Neural progenitor cell (in vitro differentiated cells): ENCODE results near the gene PDLIM1. TPM values are rescaled to one million over a fixed set of nuclear protein-coding genes. Genes with fewer than 3 reads are reported as not detected.
A peak's percentile ranks its signal among the peaks of the same experiment; 100 is the strongest.

Source experiments
- DNase-seq: peaks from one replicate; pipeline ENCODE4 v3.0.0-alpha.2; 2016; ENCODE audit warnings: low spot score
- H2AFZ ChIP-seq: fragments of 200-600 bp; sonication (generic); replicated peaks from 2 replicates; pipeline ENCODE4 v1.6.1; 2016; ENCODE audit warnings: antibody characterized with exemption
- H3F3A ChIP-seq: fragments of 200-600 bp; sonication (generic); 2 replicates; pipeline ENCODE4 v1.6.1; 2016; ENCODE audit warnings: antibody characterized with exemption, low read depth
- H3K27ac ChIP-seq: fragments of 200-600 bp; sonication (generic); 2 replicates; pipeline ENCODE4 v1.5.1; 2016; ENCODE audit warnings: mild to moderate bottlenecking
- H3K27me3 ChIP-seq: fragments of 200-600 bp; sonication (generic); 2 replicates; pipeline ENCODE4 v1.6.1; 2016; ENCODE audit warnings: mild to moderate bottlenecking, moderate library complexity
- H3K36me3 ChIP-seq: fragments of 200-600 bp; sonication (generic); 2 replicates; pipeline ENCODE4 v1.5.1; 2016
- H3K4me1 ChIP-seq: fragments of 200-600 bp; sonication (generic); 2 replicates; pipeline ENCODE4 v1.6.1; 2016; ENCODE audit warnings: mixed run types
- H3K4me2 ChIP-seq: fragments of 200-600 bp; sonication (generic); 2 replicates; pipeline ENCODE4 v1.6.1; 2016
- H3K4me3 ChIP-seq: fragments of 200-600 bp; sonication (generic); 2 replicates; pipeline ENCODE4 v1.5.1; 2016
- H3K79me2 ChIP-seq: fragments of 200-600 bp; sonication (generic); 2 replicates; pipeline ENCODE4 v1.6.1; 2016; ENCODE audit warnings: low read depth
- H3K9ac ChIP-seq: fragments of 200-600 bp; sonication (generic); 2 replicates; pipeline ENCODE4 v1.6.1; 2016
- H3K9me3 ChIP-seq: fragments of 200-600 bp; sonication (generic); 2 replicates; pipeline ENCODE4 v1.5.1; 2016; ENCODE audit warnings: low read depth
- H4K20me1 ChIP-seq: fragments of 200-600 bp; sonication (generic); 2 replicates; pipeline ENCODE4 v1.6.1; 2016; ENCODE audit warnings: low read depth
- H3K27ac Mint-ChIP-seq: 3 replicates; pipeline ENCODE4 v1.8.0; 2021; ENCODE audit warnings: mixed read lengths
- H3K27me3 Mint-ChIP-seq: 2 replicates; pipeline ENCODE4 v1.8.0; 2022; ENCODE audit warnings: low read depth, mild to moderate bottlenecking, inconsistent platforms, moderate library complexity, mixed read lengths; ENCODE audit not compliant: insufficient read depth
- H3K36me3 Mint-ChIP-seq: 3 replicates; pipeline ENCODE4 v1.8.0; 2021; ENCODE audit warnings: mixed read lengths
- H3K4me1 Mint-ChIP-seq: 3 replicates; pipeline ENCODE4 v1.8.0; 2021; ENCODE audit warnings: mixed read lengths
- H3K4me3 Mint-ChIP-seq: 3 replicates; pipeline ENCODE4 v1.8.0; 2021; ENCODE audit warnings: mild to moderate bottlenecking, moderate library complexity, mixed read lengths
- H3K9me3 Mint-ChIP-seq: 3 replicates; pipeline ENCODE4 v1.8.0; 2020; ENCODE audit warnings: mixed read lengths
- CTCF ChIP-seq: fragments of 200-600 bp; sonication (generic); IDR thresholded peaks from 2 replicates; pipeline ENCODE4 v1.5.1; 2017; ENCODE audit warnings: antibody characterized with exemption, mild to moderate bottlenecking
- EZH2 ChIP-seq: fragments of 200-600 bp; sonication (generic); IDR thresholded peaks from 2 replicates; pipeline ENCODE4 v1.6.1; 2017; ENCODE audit warnings: antibody characterized with exemption, mild to moderate bottlenecking, moderate library complexity
- EZH2phosphoT487 ChIP-seq: fragments of 200-600 bp; sonication (generic); IDR thresholded peaks from 2 replicates; pipeline ENCODE4 v1.6.1; 2017; ENCODE audit warnings: antibody characterized with exemption
- total RNA-seq: library from RNA; depleted of rRNA; stranded (reverse); fragments of >200 nt; gene quantifications from 2 replicates; pipeline ENCODE4 v1.2.3, GENCODE V29; 2015; ENCODE audit warnings: low replicate concordance

The PDLIM1 gene
- total RNA-seq, 1 donor from 2014 or later, result 4.6 TPM

GRCh38 chr10:95315509-95315908 is 24.7 kb upstream of the PDLIM1 start:
- Histone ChIP-seq H3F3A (peaks cover 11% of the 10 kb centered on the region), H2AFZ (no peak overlapping the region), H3K4me3 (no peak overlapping the region), H3K9ac (no peak overlapping the region), H3K27me3 (no peaks in the 10 kb centered on the region), H3K9me3 (no peaks in the 10 kb centered on the region), H3K27ac (no peak overlapping the region), H4K20me1 (no peaks in the 10 kb centered on the region), H3K4me2 (no peak overlapping the region), H3K36me3 (no peaks in the 10 kb centered on the region), H3K4me1 (peaks cover 25% of the 10 kb centered on the region), H3K79me2 (no peaks in the 10 kb centered on the region)
- Mint-ChIP-seq H3K36me3 (no peaks in the 10 kb centered on the region), H3K4me3 (no peak overlapping the region), H3K4me1 (no peaks in the 10 kb centered on the region), H3K27ac (no peak overlapping the region), H3K9me3 (no peaks in the 10 kb centered on the region), H3K27me3 (no peaks in the 10 kb centered on the region)
- peak; percentile 23 for DNase-seq
- TF ChIP-seq EZH2 (no peak), EZH2phosphoT487 (no peak), CTCF (no peak)

- H3K9ac ChIP-seq, result no peak overlapping the region
- no peaks in the 10 kb centered on the region for H3K36me3 Mint-ChIP-seq
- H3K36me3 ChIP-seq, result no peaks in the 10 kb centered on the region
- peaks cover 14% of the 10 kb centered on the region for H3F3A ChIP-seq
- no peak overlapping the region for H3K27ac ChIP-seq
- H3K27me3 ChIP-seq, result no peaks in the 10 kb centered on the region
- H2AFZ ChIP-seq, result no peak overlapping the region
- no peaks in the 10 kb centered on the region for H3K9me3 ChIP-seq
- H3K4me3 Mint-ChIP-seq, result no peak overlapping the region
- H3K27me3 Mint-ChIP-seq, result no peaks in the 10 kb centered on the region
- H3K4me2 ChIP-seq, result no peak overlapping the region
- H3K4me3 ChIP-seq, result no peak overlapping the region
- no peaks in the 10 kb centered on the region for H4K20me1 ChIP-seq
- TF ChIP-seq EZH2, result no peak
- no peak for TF ChIP-seq EZH2phosphoT487
- TF ChIP-seq CTCF, result no peak
- H3K4me1 ChIP-seq, result peaks cover 25% of the 10 kb centered on the region
- no peak overlapping the region for H3K27ac Mint-ChIP-seq
- H3K79me2 ChIP-seq, result no peaks in the 10 kb centered on the region
- H3K4me1 Mint-ChIP-seq, result no peaks in the 10 kb centered on the region
- H3K9me3 Mint-ChIP-seq, result no peaks in the 10 kb centered on the region
- no peak for DNase-seq
These were observed 23.6 kb upstream of the PDLIM1 start for GRCh38 chr10:95314192-95314918.

GRCh38 chr10:95312986-95313495 is 22.2 kb upstream of the PDLIM1 start:
- Mint-ChIP-seq H3K27ac (no peak overlapping the region), H3K4me1 (peaks cover 3% of the 10 kb centered on the region), H3K36me3 (no peaks in the 10 kb centered on the region), H3K9me3 (no peaks in the 10 kb centered on the region), H3K4me3 (no peak overlapping the region), H3K27me3 (peaks cover 2% of the 10 kb centered on the region)
- no peak overlapping the region for H3K27ac ChIP-seq
- TF ChIP-seq CTCF (no peak), EZH2 (no peak), EZH2phosphoT487 (no peak)
- peaks cover 22% of the 10 kb centered on the region for H3F3A ChIP-seq
- peaks cover 29% of the 10 kb centered on the region for H3K4me1 ChIP-seq
- H3K27me3 ChIP-seq, result no peaks in the 10 kb centered on the region
- peak overlapping the region; percentile 6 for H3K4me2 ChIP-seq
- DNase-seq, result peak; percentile 19
- no peak overlapping the region for H3K9ac ChIP-seq
- no peak overlapping the region for H3K4me3 ChIP-seq
- H3K79me2 ChIP-seq, result no peaks in the 10 kb centered on the region
- H3K36me3 ChIP-seq, result no peaks in the 10 kb centered on the region
- H2AFZ ChIP-seq, result no peak overlapping the region
- no peaks in the 10 kb centered on the region for H3K9me3 ChIP-seq
- no peaks in the 10 kb centered on the region for H4K20me1 ChIP-seq
